ENCODE measurements around the gene HYAL4.

HYAL4 gene

GRCh38 chr7:123901101-123901500 is 56.1 kb downstream of the HYAL4 start:
- DNase-seq (ENCODE audit: low read depth in 1 of 2, low spot score in 1 of 2) = no peak

DNA sequence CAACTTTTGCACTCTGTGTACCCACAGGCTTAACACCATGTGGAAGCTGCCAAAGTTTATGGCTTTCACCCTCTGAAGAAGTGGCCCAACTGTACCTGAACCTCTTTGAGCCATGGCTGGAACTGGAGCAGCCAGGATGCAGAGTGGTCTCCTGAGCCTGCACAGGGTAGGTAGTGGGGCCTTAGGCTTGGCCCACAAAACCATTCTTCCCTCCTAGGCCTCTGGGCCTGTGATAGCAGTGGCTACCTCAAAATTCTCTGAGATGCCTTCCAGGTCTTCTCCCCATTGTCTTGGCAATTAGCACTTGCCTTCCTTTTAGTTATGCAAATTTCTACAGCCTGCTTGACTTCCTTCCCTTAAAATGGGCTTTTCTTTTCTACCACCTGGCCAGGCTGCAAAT is 60.7 kb downstream of the HYAL4 start:
- DNase-seq (ENCODE audit: low read depth in 1 of 2, low spot score in 1 of 2) = no peak

DNA sequence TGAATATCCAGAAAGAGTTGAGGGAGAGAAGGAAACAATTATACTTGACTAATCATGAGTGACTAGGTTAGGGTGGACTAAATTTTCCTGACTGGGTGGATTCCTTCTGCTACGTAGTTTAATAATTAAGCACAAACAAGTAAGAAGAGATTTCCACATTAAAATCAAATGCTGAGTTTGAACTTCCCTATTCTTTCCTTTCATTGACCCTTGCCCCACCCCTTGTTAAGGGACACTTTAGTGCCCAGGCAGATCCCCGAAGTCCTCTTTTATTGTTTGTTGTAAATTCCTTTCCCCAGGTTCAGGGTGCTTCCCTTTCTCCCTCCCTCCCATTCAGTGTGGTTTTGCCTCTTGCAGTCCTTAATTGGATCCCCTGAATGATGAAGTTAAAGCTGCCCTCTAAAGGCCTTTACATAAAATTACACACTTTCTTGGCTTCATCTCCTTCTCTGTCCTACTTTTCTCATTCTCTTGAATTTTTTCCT is 71.3 kb downstream of the HYAL4 start:
- DNase-seq (ENCODE audit: low read depth in 1 of 2, low spot score in 1 of 2) = no peak

- no peak for DNase-seq (ENCODE audit: low read depth in 1 of 2, low spot score in 1 of 2)
These were observed 72.9 kb downstream of the HYAL4 start for GRCh38 chr7:123917878-123918277.

GRCh38 chr7:123918309-123918708 is 73.3 kb downstream of the HYAL4 start:
- no peak for DNase-seq (ENCODE audit: low read depth in 1 of 2, low spot score in 1 of 2)

GRCh38 chr7:123923599-123923998 is 78.6 kb downstream of the HYAL4 start:
- DNase-seq (ENCODE audit: low read depth in 1 of 2, low spot score in 1 of 2) = no peak

DNA sequence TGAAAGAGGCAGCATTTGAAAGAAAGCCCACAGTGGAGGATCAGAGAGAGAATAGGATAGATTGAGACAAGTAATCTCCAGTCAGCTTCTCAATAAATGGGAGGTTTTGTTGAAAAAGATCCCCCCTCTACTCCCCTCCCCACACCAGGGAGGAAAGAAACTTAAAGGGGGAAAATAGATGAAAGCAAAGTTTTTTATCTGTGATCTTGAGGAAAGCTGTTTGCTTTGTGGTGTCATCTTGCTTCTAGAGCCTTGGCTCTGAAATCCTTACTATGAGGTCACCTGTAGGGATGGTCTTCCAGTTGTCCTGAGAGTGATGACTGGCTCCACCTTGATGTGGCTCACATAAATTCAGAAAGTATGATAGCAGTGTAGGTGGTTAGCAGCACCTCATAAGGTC is 80.0 kb downstream of the HYAL4 start, which contains the start of gene SPAM1:
SPAM1 (plus strand) TSS at position 301 of the 400 bp plus-strand sequence. CDS start 28,330 bp downstream, outside the sequence.
- no peak for DNase-seq (ENCODE audit: low read depth in 1 of 2, low spot score in 1 of 2)

All from stimulated activated CD4-positive, alpha-beta T cell treated with anti-CD3 and anti-CD28 coated beads, Interleukin-15, amount 100 ng/mL, for 1 hour (primary cell).